H9 (cell line): ENCODE data around the gene ARAP1. TPM values are rescaled to one million over a fixed set of nuclear protein-coding genes. Genes with fewer than 3 reads are reported as not detected.

Experiments
- DNase-seq: peaks from one replicate; pipeline ENCODE4 v3.0.0-alpha.2; 2017
- H2AFZ ChIP-seq: one replicate; pipeline ENCODE4 v1.6.1; 2013; ENCODE audit warnings: mild to moderate bottlenecking, low read length, control low read depth, moderate library complexity
- H2AK5ac ChIP-seq: 2 replicates; pipeline ENCODE4 v1.6.1; 2013; ENCODE audit warnings: low read length, control low read depth, mixed read lengths; ENCODE audit not compliant: insufficient read length
- H2BK120ac ChIP-seq: one replicate; pipeline ENCODE4 v1.6.1; 2013; ENCODE audit warnings: low read depth, mild to moderate bottlenecking, low read length, control low read depth, inconsistent platforms; ENCODE audit not compliant: poor library complexity, severe bottlenecking
- H2BK12ac ChIP-seq: 2 replicates; pipeline ENCODE4 v1.6.1; 2013; ENCODE audit warnings: low read length, control low read depth, mixed read lengths, low read depth; ENCODE audit not compliant: insufficient read length
- H2BK15ac ChIP-seq: 2 replicates; pipeline ENCODE4 v1.6.1; 2013; ENCODE audit warnings: low read depth, low read length, control low read depth
- H2BK20ac ChIP-seq: one replicate; pipeline ENCODE4 v1.6.1; 2013; ENCODE audit warnings: low read depth, mild to moderate bottlenecking, low read length, control low read depth, inconsistent platforms; ENCODE audit not compliant: poor library complexity, severe bottlenecking
- H2BK5ac ChIP-seq: 2 replicates; pipeline ENCODE4 v1.6.1; 2013; ENCODE audit warnings: low read length, control low read depth, mixed read lengths; ENCODE audit not compliant: insufficient read length
- H3K14ac ChIP-seq: 2 replicates; pipeline ENCODE4 v1.6.1; 2013; ENCODE audit warnings: low read length, control low read depth; ENCODE audit not compliant: insufficient read depth
- H3K18ac ChIP-seq: 2 replicates; pipeline ENCODE4 v1.6.1; 2013; ENCODE audit warnings: low read depth, mild to moderate bottlenecking, mixed read lengths, low read length, control low read depth; ENCODE audit not compliant: insufficient read length
- H3K23ac ChIP-seq: 2 replicates; pipeline ENCODE4 v1.6.1; 2013; ENCODE audit warnings: low read length, control low read depth, mixed read lengths, low read depth; ENCODE audit not compliant: insufficient read length
- H3K23me2 ChIP-seq: 2 replicates; pipeline ENCODE4 v1.6.1; 2013; ENCODE audit warnings: low read depth, mild to moderate bottlenecking, mixed read lengths, low read length, control low read depth; ENCODE audit not compliant: insufficient read length, poor library complexity, severe bottlenecking
- H3K27ac ChIP-seq: 2 replicates; pipeline ENCODE4 v1.5.1; 2013; ENCODE audit warnings: low read length, control low read depth, mixed read lengths, low read depth; ENCODE audit not compliant: insufficient read length
- H3K27me3 ChIP-seq: 2 replicates; pipeline ENCODE4 v1.6.1; 2013; ENCODE audit warnings: low read length, control low read depth, inconsistent platforms; ENCODE audit not compliant: insufficient read depth
- H3K4ac ChIP-seq: 2 replicates; pipeline ENCODE4 v1.6.1; 2013; ENCODE audit warnings: low read depth, mild to moderate bottlenecking, control low read depth, inconsistent platforms, low read length, moderate library complexity
- H3K4me1 ChIP-seq: 2 replicates; pipeline ENCODE4 v1.6.1; 2013; ENCODE audit warnings: low read length, control low read depth, inconsistent platforms; ENCODE audit not compliant: insufficient read depth
- H3K4me2 ChIP-seq: 2 replicates; pipeline ENCODE4 v1.6.1; 2013; ENCODE audit warnings: low read length, control low read depth, mixed read lengths; ENCODE audit not compliant: insufficient read length, insufficient read depth
- H3K56ac ChIP-seq: 2 replicates; pipeline ENCODE4 v1.6.1; 2013; ENCODE audit warnings: low read depth, mild to moderate bottlenecking, mixed read lengths, low read length, control low read depth; ENCODE audit not compliant: insufficient read length
- H3K79me1 ChIP-seq: 2 replicates; pipeline ENCODE4 v1.6.1; 2013; ENCODE audit warnings: low read depth, mild to moderate bottlenecking, moderate library complexity, low read length, control low read depth, inconsistent platforms; ENCODE audit not compliant: insufficient read depth, poor library complexity, severe bottlenecking
- H3K79me2 ChIP-seq: 2 replicates; pipeline ENCODE4 v1.6.1; 2013; ENCODE audit warnings: low read length, control low read depth, inconsistent platforms; ENCODE audit not compliant: insufficient read depth
- H3K9ac ChIP-seq: 2 replicates; pipeline ENCODE4 v1.6.1; 2013; ENCODE audit warnings: low read length, control low read depth, mixed read lengths; ENCODE audit not compliant: insufficient read length; ENCODE audit errors: extremely low read depth
- H3K9me3 ChIP-seq: one replicate; pipeline ENCODE4 v1.6.1; 2013; ENCODE audit warnings: low read depth, low read length, inconsistent platforms; ENCODE audit not compliant: control insufficient read depth
- H3T11ph ChIP-seq: one replicate; pipeline ENCODE4 v1.6.1; 2013; ENCODE audit warnings: mild to moderate bottlenecking, low read length, control low read depth, inconsistent platforms
- H4K20me1 ChIP-seq: one replicate; pipeline ENCODE4 v1.6.1; 2013; ENCODE audit not compliant: control insufficient read depth, insufficient read length, insufficient read depth
- H4K5ac ChIP-seq: 2 replicates; pipeline ENCODE4 v1.6.1; 2013; ENCODE audit warnings: low read depth, mild to moderate bottlenecking, mixed read lengths, low read length, control low read depth; ENCODE audit not compliant: insufficient read length
- H4K8ac ChIP-seq: replicated peaks from 2 replicates; pipeline ENCODE4 v1.6.1; 2013; ENCODE audit warnings: low read length, control low read depth, mixed read lengths, low read depth; ENCODE audit not compliant: insufficient read length
- H4K91ac ChIP-seq: 2 replicates; pipeline ENCODE4 v1.6.1; 2013; ENCODE audit warnings: low read depth, mild to moderate bottlenecking, moderate library complexity, mixed read lengths, low read length, control low read depth; ENCODE audit not compliant: insufficient read length
- H3K27ac Mint-ChIP-seq, 3 experiments: 2 replicates in 2 of 3; 3 replicates in 1 of 3; pipeline ENCODE4 v1.8.0; 2020 to 2021; ENCODE audit warnings: mixed read lengths in 3 of 3, mild to moderate bottlenecking in 1 of 3, moderate library complexity in 1 of 3
- H3K27me3 Mint-ChIP-seq: 2 replicates; pipeline ENCODE4 v1.8.0; 2021; ENCODE audit warnings: low read depth, mild to moderate bottlenecking, moderate library complexity, mixed read lengths
- H3K36me3 Mint-ChIP-seq, 3 experiments: 2 replicates in 2 of 3; 3 replicates in 1 of 3; pipeline ENCODE4 v1.8.0; 2020 to 2021; ENCODE audit warnings: low read depth in 3 of 3, mixed read lengths in 3 of 3; ENCODE audit not compliant: insufficient read depth in 1 of 3
- H3K4me1 Mint-ChIP-seq, 2 experiments: 2 replicates each; pipeline ENCODE4 v1.8.0; 2020; ENCODE audit warnings: mixed read lengths in 2 of 2
- H3K4me3 Mint-ChIP-seq, 2 experiments: 2 replicates in 1 of 2; 3 replicates in 1 of 2; pipeline ENCODE4 v1.8.0; 2020 to 2021; ENCODE audit warnings: mild to moderate bottlenecking in 2 of 2, mixed read lengths in 2 of 2, moderate library complexity in 1 of 2
- H3K9me3 Mint-ChIP-seq, 2 experiments: 2 replicates in 1 of 2; 3 replicates in 1 of 2; pipeline ENCODE4 v1.8.0; 2020; ENCODE audit warnings: mild to moderate bottlenecking in 2 of 2, mixed read lengths in 2 of 2, moderate library complexity in 1 of 2
- WGBS: extraction: QIAGEN DNeasy Blood & Tissue Kit; methylation state at CpG from one replicate; pipeline ENCODE4 v1.1.7; 2013; ENCODE audit warnings: missing lambda C conversion rate, low lambda C conversion rate, mixed read lengths; ENCODE audit not compliant: insufficient read length; ENCODE audit errors: extremely low coverage; 5-methylcytosine and 5-hydroxymethylcytosine counted together
- total RNA-seq: library from RNA; stranded (reverse); gene quantifications from 2 replicates; pipeline ENCODE4 v1.2.1, GENCODE V29; 2021
- TF ChIP-seq, protein P1 (sequence below): fragments of 200-600 bp; sonication (generic); conservative IDR thresholded peaks from 3 replicates; pipeline ENCODE4 v1.8.0; 2021; ENCODE audit warnings: antibody characterized with exemption, mild to moderate bottlenecking

Gene ARAP1
- total RNA-seq, 1 experiment from 2014 or later = 59.4 TPM

DNA sequence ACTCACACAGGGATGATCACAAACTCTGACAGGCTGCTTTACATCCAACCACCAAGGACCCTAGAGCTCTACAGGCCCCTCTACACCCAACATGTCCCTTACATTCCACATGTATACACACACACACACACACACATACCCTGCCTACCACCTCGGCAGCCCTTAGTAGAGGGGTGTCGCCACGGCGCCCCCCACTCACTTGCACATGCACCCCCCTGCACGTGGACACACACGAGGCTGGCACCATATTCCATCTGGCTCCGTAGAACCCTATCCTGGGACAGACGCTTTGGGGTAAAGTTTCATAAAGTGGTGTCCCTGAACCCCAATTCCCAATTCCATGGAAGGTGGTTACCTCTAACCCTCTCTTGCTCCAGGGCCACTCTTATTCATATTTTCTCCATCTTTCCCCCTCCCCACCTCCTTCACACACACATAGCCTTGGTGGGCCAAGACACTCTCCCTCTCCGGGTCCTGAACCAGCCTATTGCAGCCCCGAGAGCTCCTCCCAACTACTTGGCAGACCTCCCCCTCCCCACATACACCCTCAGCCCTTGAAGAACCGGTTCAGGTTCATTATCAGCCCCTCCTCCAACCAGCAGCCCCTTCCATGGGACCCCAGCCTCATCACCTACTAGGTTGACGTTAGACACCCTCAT, 78.8 kb downstream of the ARAP1 start:
- Histone ChIP-seq H4K5ac (no peak overlapping the region), H2BK120ac (no peak overlapping the region), H3T11ph (no peak overlapping the region), H3K9ac (no peak overlapping the region), H3K4me2 (peak overlapping the region; percentile 20), H3K4ac (no peak overlapping the region), H2AFZ (no peak overlapping the region), H2AK5ac (no peak overlapping the region), H4K20me1 (no peaks in the 10 kb centered on the region), H2BK20ac (no peak overlapping the region), H3K79me2 (no peaks in the 10 kb centered on the region), H2BK12ac (no peak overlapping the region), H3K23ac (no peak overlapping the region), H2BK15ac (no peak overlapping the region), H3K27ac (no peak overlapping the region), H2BK5ac (no peak overlapping the region), H3K14ac (no peak overlapping the region), H3K18ac (no peak overlapping the region), H3K27me3 (peaks cover 4% of the 10 kb centered on the region; the same call in 1 of the 2 replicates), H3K79me1 (no peaks in the 10 kb centered on the region), H4K8ac (no peak overlapping the region), H3K9me3 (no peaks in the 10 kb centered on the region), H3K56ac (no peak overlapping the region), H3K4me1 (peaks cover 4% of the 10 kb centered on the region; the same call in 1 of the 2 replicates), H4K91ac (no peak overlapping the region), H3K23me2 (peaks cover 8% of the 10 kb centered on the region)
- peaks cover 47 to 69% of the 10 kb centered on the region in 2 experiments for H3K4me1 Mint-ChIP-seq
- peak overlapping the region; percentile 47 to 81 for H3K4me3 Mint-ChIP-seq
- no CpG with 5 or more reads among the region's 12 CpGs for WGBS
- peaks cover 83% of the 10 kb centered on the region for H3K27me3 Mint-ChIP-seq
- TF ChIP-seq, protein P1, sequence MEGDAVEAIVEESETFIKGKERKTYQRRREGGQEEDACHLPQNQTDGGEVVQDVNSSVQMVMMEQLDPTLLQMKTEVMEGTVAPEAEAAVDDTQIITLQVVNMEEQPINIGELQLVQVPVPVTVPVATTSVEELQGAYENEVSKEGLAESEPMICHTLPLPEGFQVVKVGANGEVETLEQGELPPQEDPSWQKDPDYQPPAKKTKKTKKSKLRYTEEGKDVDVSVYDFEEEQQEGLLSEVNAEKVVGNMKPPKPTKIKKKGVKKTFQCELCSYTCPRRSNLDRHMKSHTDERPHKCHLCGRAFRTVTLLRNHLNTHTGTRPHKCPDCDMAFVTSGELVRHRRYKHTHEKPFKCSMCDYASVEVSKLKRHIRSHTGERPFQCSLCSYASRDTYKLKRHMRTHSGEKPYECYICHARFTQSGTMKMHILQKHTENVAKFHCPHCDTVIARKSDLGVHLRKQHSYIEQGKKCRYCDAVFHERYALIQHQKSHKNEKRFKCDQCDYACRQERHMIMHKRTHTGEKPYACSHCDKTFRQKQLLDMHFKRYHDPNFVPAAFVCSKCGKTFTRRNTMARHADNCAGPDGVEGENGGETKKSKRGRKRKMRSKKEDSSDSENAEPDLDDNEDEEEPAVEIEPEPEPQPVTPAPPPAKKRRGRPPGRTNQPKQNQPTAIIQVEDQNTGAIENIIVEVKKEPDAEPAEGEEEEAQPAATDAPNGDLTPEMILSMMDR = no peak
- H3K36me3 Mint-ChIP-seq = 0 out of 7 replicates have a peak, but pooled peaks cover 0 to 4% (median 0%) of the 10 kb centered on the region in 3 experiments
- H3K27ac Mint-ChIP-seq = no peak overlapping the region; a peak in 1 of 7 replicates
- H3K9me3 Mint-ChIP-seq = peaks cover 0 to 1% of the 10 kb centered on the region in 2 experiments; a peak in 2 of 5 replicates
- DNase-seq = no peak
